ENCODE data around the gene WDFY4.

Gene WDFY4

GRCh38 chr10:48794074-48794473, 109.4 kb downstream of the WDFY4 start:
- Histone ChIP-seq H3K27ac (no peak overlapping the region), H3K27me3 (ENCODE audit: insufficient read depth, low read depth, severe bottlenecking) (peaks cover 24% of the 10 kb centered on the region), H3K4me3 (ENCODE audit: low read depth, low read length) (no peak overlapping the region), H3K36me3 (no peaks in the 10 kb centered on the region), H3K9me3 (ENCODE audit: severe bottlenecking) (no peaks in the 10 kb centered on the region)
- no peak for TF ChIP-seq CTCF (IDR thresholded peaks at IDR 0.05; ENCODE audit: low read depth, low read length)
- no peak for DNase-seq

GRCh38 chr10:48796713-48797245, 112.1 kb downstream of the WDFY4 start:
- Histone ChIP-seq H3K27ac (no peak overlapping the region), H3K36me3 (no peaks in the 10 kb centered on the region), H3K27me3 (ENCODE audit: insufficient read depth, low read depth, severe bottlenecking) (peaks cover 9% of the 10 kb centered on the region), H3K9me3 (ENCODE audit: severe bottlenecking) (peaks cover 3% of the 10 kb centered on the region), H3K4me3 (ENCODE audit: low read depth, low read length) (no peak overlapping the region)
- no peak for TF ChIP-seq CTCF (IDR thresholded peaks at IDR 0.05; ENCODE audit: low read depth, low read length)
- DNase-seq = no peak

- TF ChIP-seq CTCF (IDR thresholded peaks at IDR 0.05; ENCODE audit: low read depth, low read length) = no peak
- no peak overlapping the region for H3K27ac ChIP-seq
- peaks cover 4% of the 10 kb centered on the region for H3K27me3 ChIP-seq (ENCODE audit: insufficient read depth, low read depth, severe bottlenecking)
- H3K4me3 ChIP-seq (ENCODE audit: low read depth, low read length) = no peak overlapping the region
- no peak for DNase-seq
- H3K36me3 ChIP-seq = no peaks in the 10 kb centered on the region
- H3K9me3 ChIP-seq (ENCODE audit: severe bottlenecking) = peaks cover 3% of the 10 kb centered on the region
These were observed 113.2 kb downstream of the WDFY4 start for GRCh38 chr10:48797830-48798229.

GRCh38 chr10:48798481-48799254, 114.0 kb downstream of the WDFY4 start:
- H3K27me3 ChIP-seq (ENCODE audit: insufficient read depth, low read depth, severe bottlenecking) = peaks cover 4% of the 10 kb centered on the region
- no peak overlapping the region for H3K4me3 ChIP-seq (ENCODE audit: low read depth, low read length)
- no peak for TF ChIP-seq CTCF (IDR thresholded peaks at IDR 0.05; ENCODE audit: low read depth, low read length)
- no peaks in the 10 kb centered on the region for H3K36me3 ChIP-seq
- DNase-seq = no peak
- no peak overlapping the region for H3K27ac ChIP-seq
- H3K9me3 ChIP-seq (ENCODE audit: severe bottlenecking) = peaks cover 3% of the 10 kb centered on the region

GRCh38 chr10:48799341-48800006, 114.8 kb downstream of the WDFY4 start:
- H3K36me3 ChIP-seq = no peaks in the 10 kb centered on the region
- no peak for TF ChIP-seq CTCF (IDR thresholded peaks at IDR 0.05; ENCODE audit: low read depth, low read length)
- H3K4me3 ChIP-seq (ENCODE audit: low read depth, low read length) = no peak overlapping the region
- no peak for DNase-seq
- peaks cover 3% of the 10 kb centered on the region for H3K27me3 ChIP-seq (ENCODE audit: insufficient read depth, low read depth, severe bottlenecking)
- H3K27ac ChIP-seq = no peak overlapping the region
- H3K9me3 ChIP-seq (ENCODE audit: severe bottlenecking) = peaks cover 3% of the 10 kb centered on the region
